ENCODE data around the gene HOXA3. TPM values are rescaled to one million over a fixed set of nuclear protein-coding genes. Genes with fewer than 3 reads are reported as not detected.
A peak's percentile ranks its signal among the peaks of the same experiment; 100 is the strongest.

The HOXA3 gene
- total RNA-seq, 2 experiments from 2014 or later: not detected

- TF ChIP-seq CTCF (IDR thresholded peaks at IDR 0.05): no peak
- H3K36me3 Mint-ChIP-seq (ENCODE audit: low read depth): no peaks in the 10 kb centered on the region
- H3K27me3 Mint-ChIP-seq: peaks cover 80% of the 10 kb centered on the region
- intact Hi-C loops (cut with micrococcal nuclease): loop anchor here (5.0 kb wide), 3 partner anchors 42 to 583 kb away; partner anchors contain the start of gene HOXA7
- DNase-seq (no peak), ATAC-seq (peak; percentile 11)
- ChIA-PET POLR2A (interaction anchor here (1.4 kb wide), 1 partner anchor 14 kb away, joined by 5 read pairs; the partner anchor contains the start of gene HOXA11), CTCF (interaction anchor here (0.9 to 2.8 kb wide), 13 partner anchors 9 to 895 kb away, joined by 3 to 8 read pairs (median 4); partner anchors contain the start of gene EVX1)
- H3K27ac Mint-ChIP-seq: no peak overlapping the region
- H3K9me3 Mint-ChIP-seq: no peaks in the 10 kb centered on the region
- H3K4me3 Mint-ChIP-seq: peak overlapping the region; percentile 53
- H3K4me1 Mint-ChIP-seq (ENCODE audit: low read depth): peaks cover 28% of the 10 kb centered on the region
Measured at GRCh38 chr7:27198871-27199801, 46.8 kb upstream of the HOXA3 start.

- TF ChIP-seq CTCF (IDR thresholded peaks at IDR 0.05): no peak
- Mint-ChIP-seq H3K36me3 (ENCODE audit: low read depth) (no peaks in the 10 kb centered on the region), H3K27ac (no peak overlapping the region), H3K27me3 (peaks cover 81% of the 10 kb centered on the region), H3K4me1 (ENCODE audit: low read depth) (peaks cover 33% of the 10 kb centered on the region), H3K4me3 (no peak overlapping the region), H3K9me3 (no peaks in the 10 kb centered on the region)
- no peak for DNase-seq
- intact Hi-C loops (cut with micrococcal nuclease): loop anchor here (5.0 kb wide), 3 partner anchors 41 to 584 kb away; partner anchors contain the start of gene HOXA7
- POLR2A ChIA-PET: interaction anchor here (1.4 kb wide), 1 partner anchor 13 kb away, joined by 5 read pairs; the partner anchor contains the start of gene HOXA11
- ATAC-seq: no peak
- CTCF ChIA-PET: interaction anchor here (0.9 to 2.8 kb wide), 12 partner anchors 8 to 896 kb away, joined by 3 to 8 read pairs (median 4); partner anchors contain the start of gene EVX1
Measured at GRCh38 chr7:27198138-27198841, 45.9 kb upstream of the HOXA3 start.

GRCh38 chr7:27197137-27198042 is 45.0 kb upstream of the HOXA3 start:
- no peak overlapping the region for H3K4me3 Mint-ChIP-seq
- no peak for TF ChIP-seq CTCF (IDR thresholded peaks at IDR 0.05)
- H3K4me1 Mint-ChIP-seq (ENCODE audit: low read depth): peaks cover 32% of the 10 kb centered on the region
- ATAC-seq (no peak), DNase-seq (no peak)
- CTCF ChIA-PET: interaction anchor here (2.1 to 2.3 kb wide), 2 partner anchors 14 to 47 kb away, joined by 6 to 7 read pairs; no protein-coding TSS in a partner anchor
- POLR2A ChIA-PET: no interaction called here
- H3K9me3 Mint-ChIP-seq: no peaks in the 10 kb centered on the region
- no peak overlapping the region for H3K27ac Mint-ChIP-seq
- intact Hi-C loops (cut with micrococcal nuclease): loop anchor here (5.0 kb wide), 3 partner anchors 40 to 585 kb away; partner anchors contain the start of gene HOXA7
- H3K36me3 Mint-ChIP-seq (ENCODE audit: low read depth): no peaks in the 10 kb centered on the region
- H3K27me3 Mint-ChIP-seq: peaks cover 78% of the 10 kb centered on the region

- peak; percentile 84 for TF ChIP-seq CTCF (IDR thresholded peaks at IDR 0.05)
- Mint-ChIP-seq H3K27ac (no peak overlapping the region), H3K9me3 (no peaks in the 10 kb centered on the region), H3K4me3 (no peak overlapping the region), H3K27me3 (peaks cover 78% of the 10 kb centered on the region), H3K36me3 (ENCODE audit: low read depth) (no peaks in the 10 kb centered on the region), H3K4me1 (ENCODE audit: low read depth) (peaks cover 31% of the 10 kb centered on the region)
- intact Hi-C loops (cut with micrococcal nuclease): loop anchor here (5.0 kb wide), 3 partner anchors 39 to 586 kb away; partner anchors contain the start of gene HOXA7
- POLR2A ChIA-PET: interaction anchor here (0.5 kb wide), 1 partner anchor 476 kb away, joined by 4 read pairs; no protein-coding TSS in a partner anchor
- ATAC-seq (peak; percentile 32), DNase-seq (peak; percentile 94)
- CTCF ChIA-PET: interaction anchor here (0.6 to 3.2 kb wide), 68 partner anchors 9 to 900 kb away, joined by 3 to 42 read pairs (median 4); partner anchors contain the start of genes EVX1, HOXA10 and HOXA11
Measured at GRCh38 chr7:27196287-27196767, 43.9 kb upstream of the HOXA3 start.
